ENCODE results near the gene IPMK. TPM values are rescaled to one million over a fixed set of nuclear protein-coding genes. Genes with fewer than 3 reads are reported as not detected.
"Not testable (repeated sequence)": the region's sequence is repeated elsewhere in the genome, so short reads cannot be mapped to it uniquely, and the experiment has no call there.

Gene IPMK
- total RNA-seq, 1 experiment from 2014 or later: 11.1 TPM

DNA sequence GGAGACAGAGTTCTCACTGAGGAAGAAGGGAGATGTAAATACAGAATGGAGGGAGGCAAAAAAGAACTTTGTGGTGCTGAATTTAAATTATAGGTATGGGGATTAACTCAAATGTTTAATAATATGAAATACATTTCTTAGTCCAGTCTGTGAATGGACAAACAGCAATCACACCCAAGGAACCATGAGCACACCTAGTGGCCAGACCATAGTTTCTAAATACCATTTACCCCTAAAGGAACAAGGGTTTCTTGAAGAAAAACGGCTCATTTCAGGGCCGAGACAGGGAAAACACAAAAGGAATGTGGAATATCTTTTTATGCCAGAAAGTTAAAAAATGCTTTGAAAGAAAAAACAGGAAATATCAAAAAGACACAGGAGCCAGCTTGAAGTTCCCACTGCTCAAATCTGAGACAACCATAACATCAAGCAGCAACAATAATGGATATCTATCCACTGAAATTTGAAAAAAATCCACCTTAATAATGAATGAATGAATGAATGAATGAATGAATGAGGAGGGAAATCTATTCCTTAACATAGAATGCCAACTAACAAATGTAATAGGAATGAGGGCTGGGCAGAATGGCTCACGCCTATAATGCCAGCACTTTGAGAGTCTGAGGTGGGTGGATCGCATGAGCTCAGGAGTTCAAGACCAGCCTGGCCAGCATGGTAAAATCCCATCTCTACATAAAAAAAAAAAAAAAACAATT is 8.6 kb downstream of the IPMK start:
- POLR2A ChIA-PET (ENCODE audit: unreplicated experiment): no interaction called here
- Histone ChIP-seq H2AFZ (no peak overlapping the region), H3F3A (ENCODE audit: insufficient read depth, low read depth) (no peaks in the 10 kb centered on the region), H3K27ac (no peak overlapping the region), H3K4me1 (replicated peaks; ENCODE audit: insufficient read depth) (no peaks in the 10 kb centered on the region), H3K9me2 (ENCODE audit: insufficient read depth) (no peaks in the 10 kb centered on the region), H4K20me1 (ENCODE audit: insufficient read depth) (no peaks in the 10 kb centered on the region), H3K9me3 (ENCODE audit: insufficient read depth, low read depth) (peaks cover 12% of the 10 kb centered on the region; the same call in 1 of the 2 replicates), H3K79me2 (ENCODE audit: low read depth) (peaks cover 26% of the 10 kb centered on the region), H3K4me3 (no peak overlapping the region), H3K27me3 (ENCODE audit: insufficient read depth, low read depth) (no peaks in the 10 kb centered on the region), H3K4me2 (no peak overlapping the region), H3K36me3 (ENCODE audit: low read depth) (no peaks in the 10 kb centered on the region)
- CTCF ChIA-PET: interaction anchor here (0.6 kb wide), 2 partner anchors 32 to 386 kb away, joined by 4 to 7 read pairs; no protein-coding TSS in a partner anchor
- intact Hi-C loops (cut with micrococcal nuclease; ENCODE audit: unreplicated experiment): no loop called here
- no peak for DNase-seq
- no TSS peak for BruUV-seq (replicated peaks)
- no peak for TF ChIP-seq EZH2 (IDR thresholded peaks at IDR 0.05; ENCODE audit: low read depth)
- TF ChIP-seq, protein P1, sequence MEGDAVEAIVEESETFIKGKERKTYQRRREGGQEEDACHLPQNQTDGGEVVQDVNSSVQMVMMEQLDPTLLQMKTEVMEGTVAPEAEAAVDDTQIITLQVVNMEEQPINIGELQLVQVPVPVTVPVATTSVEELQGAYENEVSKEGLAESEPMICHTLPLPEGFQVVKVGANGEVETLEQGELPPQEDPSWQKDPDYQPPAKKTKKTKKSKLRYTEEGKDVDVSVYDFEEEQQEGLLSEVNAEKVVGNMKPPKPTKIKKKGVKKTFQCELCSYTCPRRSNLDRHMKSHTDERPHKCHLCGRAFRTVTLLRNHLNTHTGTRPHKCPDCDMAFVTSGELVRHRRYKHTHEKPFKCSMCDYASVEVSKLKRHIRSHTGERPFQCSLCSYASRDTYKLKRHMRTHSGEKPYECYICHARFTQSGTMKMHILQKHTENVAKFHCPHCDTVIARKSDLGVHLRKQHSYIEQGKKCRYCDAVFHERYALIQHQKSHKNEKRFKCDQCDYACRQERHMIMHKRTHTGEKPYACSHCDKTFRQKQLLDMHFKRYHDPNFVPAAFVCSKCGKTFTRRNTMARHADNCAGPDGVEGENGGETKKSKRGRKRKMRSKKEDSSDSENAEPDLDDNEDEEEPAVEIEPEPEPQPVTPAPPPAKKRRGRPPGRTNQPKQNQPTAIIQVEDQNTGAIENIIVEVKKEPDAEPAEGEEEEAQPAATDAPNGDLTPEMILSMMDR (conservative IDR thresholded peaks at IDR 0.05): no peak

DNA sequence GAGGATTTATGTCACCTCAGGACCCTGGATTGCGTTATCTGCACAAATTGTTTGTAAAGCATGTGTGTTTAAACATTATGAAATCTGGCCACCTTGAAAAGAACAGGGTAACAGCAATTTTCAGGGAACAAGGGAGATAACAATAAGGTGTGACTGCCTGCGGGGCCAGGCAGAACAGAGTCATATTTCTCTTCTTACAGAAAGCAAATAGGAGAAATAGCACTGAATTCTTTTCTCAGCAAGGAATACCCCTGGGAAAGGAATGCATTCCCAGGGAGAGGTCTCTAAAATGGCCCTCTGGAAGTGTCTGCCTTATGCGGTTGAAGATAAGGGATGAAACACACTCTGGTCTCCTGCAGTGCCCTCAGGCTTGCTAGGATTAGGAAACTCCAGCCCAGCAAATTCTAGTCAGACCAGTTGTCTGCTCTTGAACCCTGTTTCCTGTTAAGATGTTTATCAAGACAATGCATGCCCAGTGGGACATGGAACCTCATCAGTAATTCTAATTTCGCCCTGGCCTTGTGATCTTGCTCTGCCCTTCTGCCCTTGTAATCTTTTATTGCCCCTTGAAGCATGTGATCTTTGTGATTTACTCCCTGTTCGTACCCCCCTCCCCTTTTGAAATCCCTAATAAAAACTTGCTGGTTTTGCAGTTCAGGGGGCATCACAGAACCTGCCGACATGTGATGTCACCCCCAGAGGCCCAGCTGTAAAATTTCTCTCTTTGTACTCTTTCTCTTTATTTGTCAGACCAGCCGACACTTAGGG is 11.5 kb downstream of the IPMK start:
- H4K20me1 ChIP-seq (ENCODE audit: insufficient read depth); CTCF ChIA-PET; H2AFZ ChIP-seq; H3K36me3 ChIP-seq (ENCODE audit: low read depth); H3K79me2 ChIP-seq (ENCODE audit: low read depth); H3K27me3 ChIP-seq (ENCODE audit: insufficient read depth, low read depth); intact Hi-C loops (cut with micrococcal nuclease; ENCODE audit: unreplicated experiment); H3K4me3 ChIP-seq; H3K4me1 ChIP-seq (replicated peaks; ENCODE audit: insufficient read depth); H3K4me2 ChIP-seq; BruUV-seq (replicated peaks); H3K27ac ChIP-seq; DNase-seq; H3F3A ChIP-seq (ENCODE audit: insufficient read depth, low read depth); H3K9me2 ChIP-seq (ENCODE audit: insufficient read depth): not testable (repeated sequence)
- POLR2A ChIA-PET (ENCODE audit: unreplicated experiment): interaction anchor here (0.7 kb wide), 1 partner anchor 70 kb away, joined by 3 read pairs; no protein-coding TSS in a partner anchor
- peaks cover 20% of the 10 kb centered on the region; the same call in 1 of the 2 replicates for H3K9me3 ChIP-seq (ENCODE audit: insufficient read depth, low read depth)

DNA sequence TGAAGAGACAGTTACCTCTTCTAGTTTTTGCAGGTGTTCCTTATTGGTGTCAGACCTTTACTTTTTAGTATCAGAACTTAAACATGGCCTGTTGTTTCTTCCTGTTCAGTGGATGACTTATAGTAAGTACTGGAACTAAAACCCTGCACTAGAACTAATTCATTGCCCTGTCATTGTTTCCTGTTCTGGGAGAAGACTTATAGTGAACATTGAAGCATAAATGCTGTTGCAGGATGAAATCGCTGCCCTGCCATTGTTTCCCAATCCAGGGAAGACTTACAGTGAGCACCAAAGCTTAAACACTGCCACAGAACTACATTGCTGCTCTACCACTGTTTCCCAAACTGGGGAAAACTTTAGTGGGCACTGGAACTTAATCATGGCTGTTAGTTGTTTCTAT is 13.1 kb downstream of the IPMK start:
- Histone ChIP-seq H3K4me2 (no peak overlapping the region), H3K27me3 (ENCODE audit: insufficient read depth, low read depth) (no peaks in the 10 kb centered on the region), H3K9me2 (ENCODE audit: insufficient read depth) (no peaks in the 10 kb centered on the region), H3K79me2 (ENCODE audit: low read depth) (no peaks in the 10 kb centered on the region), H3K27ac (no peak overlapping the region), H4K20me1 (ENCODE audit: insufficient read depth) (no peaks in the 10 kb centered on the region), H3K4me3 (no peak overlapping the region), H3K4me1 (replicated peaks; ENCODE audit: insufficient read depth) (no peaks in the 10 kb centered on the region), H3K9me3 (ENCODE audit: insufficient read depth, low read depth) (peaks cover 20% of the 10 kb centered on the region; the same call in 1 of the 2 replicates), H2AFZ (no peak overlapping the region), H3F3A (ENCODE audit: insufficient read depth, low read depth) (no peaks in the 10 kb centered on the region), H3K36me3 (ENCODE audit: low read depth) (no peaks in the 10 kb centered on the region)
- intact Hi-C loops (cut with micrococcal nuclease; ENCODE audit: unreplicated experiment): no loop called here
- DNase-seq: no peak
- no peak for TF ChIP-seq EZH2 (IDR thresholded peaks at IDR 0.05; ENCODE audit: low read depth)
- TF ChIP-seq, protein P1 (conservative IDR thresholded peaks at IDR 0.05): no peak
- ChIA-PET POLR2A (ENCODE audit: unreplicated experiment) (no interaction called here), CTCF (no interaction called here)
- no TSS peak for BruUV-seq (replicated peaks)
